GM19043 (cell line): ENCODE measurements around the gene ANAPC5.

ENCODE experiments used
- ATAC-seq: cut with Tn5 transposase; IDR thresholded peaks from one replicate; pipeline ENCODE4 v1.9.1; 2021; ENCODE audit warnings: low read depth; ENCODE audit not compliant: unreplicated experiment

ANAPC5 gene

DNA sequence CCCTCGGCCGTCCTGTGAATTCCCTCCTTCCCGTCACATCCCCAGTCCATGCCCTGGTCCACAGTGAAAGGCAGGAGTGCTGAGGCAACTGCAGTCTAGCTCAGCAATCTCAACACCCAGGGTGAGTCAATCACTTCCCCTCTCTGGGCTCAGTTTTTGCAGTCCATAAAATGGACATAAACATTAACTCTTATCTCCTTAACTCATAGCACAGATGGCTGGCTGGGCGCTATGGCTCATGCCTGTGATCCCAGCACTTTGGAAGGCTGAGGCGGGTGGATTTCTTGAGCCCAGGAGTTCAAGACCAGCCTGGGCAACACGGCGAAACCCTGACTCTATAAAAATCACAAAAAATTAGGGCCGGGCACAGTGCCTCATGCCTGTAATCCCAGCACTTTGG is 88.1 kb downstream of the ANAPC5 start:
- ATAC-seq: no peak

DNA sequence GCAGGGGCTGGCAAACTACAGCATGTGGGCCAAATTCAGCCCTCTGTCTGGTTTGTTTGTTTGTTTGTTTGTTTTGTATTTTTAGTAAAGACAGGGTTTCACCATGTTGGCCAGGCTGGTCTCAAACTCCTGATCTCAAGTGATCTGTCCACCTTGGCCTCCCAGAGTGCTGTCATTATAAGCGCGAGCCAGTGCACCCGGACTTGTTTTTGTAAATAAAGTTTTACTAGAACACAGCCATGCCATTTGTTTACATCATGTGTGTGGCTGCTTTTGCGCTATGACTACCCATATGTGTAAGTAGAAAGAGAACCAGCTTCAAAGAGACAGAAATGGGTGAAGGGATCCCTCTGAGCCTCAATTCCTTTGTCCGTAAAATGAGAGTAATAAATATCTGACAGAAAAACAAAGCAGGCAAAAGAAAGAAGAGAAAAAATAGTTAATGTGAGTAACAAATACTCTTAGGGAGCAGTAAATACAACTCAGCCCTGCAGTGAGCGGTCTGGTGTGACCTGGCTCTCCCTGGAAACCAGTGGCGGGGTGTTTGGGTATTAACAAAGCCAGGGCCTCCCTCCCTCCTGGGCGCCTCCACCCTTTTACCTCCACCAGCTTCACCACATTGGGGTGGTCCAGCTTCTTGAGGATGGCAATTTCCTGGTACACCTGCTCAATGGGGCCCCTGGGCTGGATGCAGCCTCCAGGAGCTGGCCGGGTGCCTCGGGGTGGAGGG is 88.8 kb downstream of the ANAPC5 start:
- ATAC-seq: no peak

- no peak for ATAC-seq
Observed at GRCh38 chr12:121261398-121261797, 90.8 kb downstream of the ANAPC5 start.

- no peak for ATAC-seq
Observed at GRCh38 chr12:121260091-121260490, 92.1 kb downstream of the ANAPC5 start.

GRCh38 chr12:121259074-121259473 is 93.1 kb downstream of the ANAPC5 start:
- no peak for ATAC-seq
